PFSK-1 (cell line): ENCODE data around the gene CAMK1D.

Experiments used
- POLR2AphosphoS5 ChIP-seq: IDR thresholded peaks from 2 replicates; pipeline ENCODE4 v1.6.1; 2012; ENCODE audit warnings: low read depth, mild to moderate bottlenecking, control low read depth, low read length, moderate library complexity
- REST ChIP-seq, 2 experiments: IDR thresholded peaks; 2 replicates each; pipeline versions ENCODE4 v1.6.1 to v1.8.0; 2011 to 2012; ENCODE audit warnings: low read depth in 2 of 2, low read length in 2 of 2, control low read depth in 1 of 2, inconsistent platforms in 1 of 2, mild to moderate bottlenecking in 1 of 2, moderate library complexity in 1 of 2; ENCODE audit not compliant: insufficient read depth in 1 of 2

GRCh38 chr10:12657489-12657888 is 308.1 kb downstream of the CAMK1D start:
- TF ChIP-seq POLR2AphosphoS5 (no peak), REST (IDR thresholded peaks at IDR 0.05; ENCODE audit: insufficient read depth in 1 of 2, low read depth in 2 of 2, low read length in 2 of 2) (no peak)
